ENCODE data around the gene TSLP. TPM values are rescaled to one million over a fixed set of nuclear protein-coding genes. Genes with fewer than 3 reads are reported as not detected.

TSLP gene
- polyA plus RNA-seq, 2 donors, result 3.0 to 5.2 TPM

- no peaks in the 10 kb centered on the region for H3K4me1 ChIP-seq (ENCODE audit: control insufficient read depth in 2 of 2, insufficient read depth in 2 of 2, low read length in 1 of 2)
- H3K4me3 ChIP-seq (ENCODE audit: low read depth in 1 of 2, low read length in 2 of 2), result no peak overlapping the region
- H3K27me3 ChIP-seq (ENCODE audit: control insufficient read depth in 1 of 2, insufficient read depth in 2 of 2, low read length in 2 of 2), result no peaks in the 10 kb centered on the region
- no peaks in the 10 kb centered on the region for H3K36me3 ChIP-seq (ENCODE audit: control insufficient read depth in 2 of 2, insufficient read depth in 2 of 2, low read length in 1 of 2)
- H3K27ac ChIP-seq (ENCODE audit: low read depth in 2 of 2, low read length in 1 of 2), result no peak overlapping the region
- 37 to 47% methylated on average over 7 of the region's 7 CpGs for WGBS, 2 donors
- no peaks in the 10 kb centered on the region for H3K9me3 ChIP-seq (ENCODE audit: control insufficient read depth in 2 of 2, insufficient read depth in 1 of 2, low read depth in 1 of 2, low read length in 1 of 2)
Measured at GRCh38 chr5:111083323-111083722, 11.8 kb downstream of the TSLP start.

DNA sequence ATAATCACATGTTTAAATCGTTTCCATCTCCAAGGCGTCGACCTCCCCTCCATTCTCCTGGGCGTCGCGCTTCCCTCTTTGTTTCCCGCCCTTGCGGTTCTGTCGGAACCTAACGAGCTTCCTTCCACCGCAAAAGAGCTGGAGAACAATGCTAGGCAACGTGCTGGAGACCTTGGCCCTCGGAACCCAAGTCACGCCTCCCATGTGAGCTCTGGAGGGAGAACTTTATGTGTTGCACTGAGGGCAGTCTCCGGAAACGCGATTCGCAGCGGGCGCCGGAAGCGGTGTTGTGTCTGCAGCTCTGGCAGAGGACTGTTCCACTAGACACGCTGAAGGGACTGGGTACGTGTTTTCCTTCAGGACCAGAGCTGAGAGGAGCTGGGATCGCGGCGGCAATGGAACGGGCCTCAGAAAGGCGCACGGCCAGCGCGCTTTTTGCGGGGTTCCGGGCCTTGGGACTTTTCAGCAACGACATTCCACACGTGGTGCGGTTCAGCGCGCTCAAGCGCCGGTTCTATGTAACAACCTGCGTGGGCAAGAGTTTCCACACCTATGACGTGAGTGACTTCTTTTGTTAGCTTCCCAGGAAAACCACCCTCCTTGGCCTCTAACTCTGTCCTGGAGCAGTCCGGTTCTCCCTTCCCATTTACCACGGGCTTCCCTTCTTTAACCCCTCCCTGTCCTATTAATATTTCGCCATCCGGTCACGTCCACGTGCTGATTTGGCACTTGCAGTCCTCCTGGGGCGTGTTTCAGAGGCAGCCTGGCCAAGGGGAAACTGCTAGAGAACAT is 20.7 kb downstream of the TSLP start, which contains the start of gene WDR36:
WDR36 (plus strand) TSS at position 287 of the 792 bp plus-strand sequence; CDS start at position 396, 109 bp downstream.
- H3K27ac ChIP-seq (ENCODE audit: low read depth in 2 of 2, low read length in 1 of 2), result peak within 1 kb of the TSS; percentile 62 to 80
- WGBS, 2 donors, result 1% methylated on average over 50 of the region's 50 CpGs
- no peaks in the 10 kb centered on the region for H3K9me3 ChIP-seq (ENCODE audit: control insufficient read depth in 2 of 2, insufficient read depth in 1 of 2, low read depth in 1 of 2, low read length in 1 of 2)
- H3K36me3 ChIP-seq (ENCODE audit: control insufficient read depth in 2 of 2, insufficient read depth in 2 of 2, low read length in 1 of 2), result no peaks in the 10 kb centered on the region
- no peaks in the 10 kb centered on the region for H3K27me3 ChIP-seq (ENCODE audit: control insufficient read depth in 1 of 2, insufficient read depth in 2 of 2, low read length in 2 of 2)
- H3K4me1 ChIP-seq (ENCODE audit: control insufficient read depth in 2 of 2, insufficient read depth in 2 of 2, low read length in 1 of 2), result no peaks in the 10 kb centered on the region
- peak within 1 kb of the TSS; percentile 82 to 100 for H3K4me3 ChIP-seq (ENCODE audit: low read depth in 1 of 2, low read length in 2 of 2)

- Histone ChIP-seq H3K4me3 (ENCODE audit: low read depth in 1 of 2, low read length in 2 of 2) (no peak overlapping the region), H3K36me3 (ENCODE audit: control insufficient read depth in 2 of 2, insufficient read depth in 2 of 2, low read length in 1 of 2) (peaks cover 0 to 4% of the 10 kb centered on the region in 2 donors), H3K27me3 (ENCODE audit: control insufficient read depth in 1 of 2, insufficient read depth in 2 of 2, low read length in 2 of 2) (no peaks in the 10 kb centered on the region), H3K9me3 (ENCODE audit: control insufficient read depth in 2 of 2, insufficient read depth in 1 of 2, low read depth in 1 of 2, low read length in 1 of 2) (no peaks in the 10 kb centered on the region), H3K27ac (ENCODE audit: low read depth in 2 of 2, low read length in 1 of 2) (no peak overlapping the region), H3K4me1 (ENCODE audit: control insufficient read depth in 2 of 2, insufficient read depth in 2 of 2, low read length in 1 of 2) (no peaks in the 10 kb centered on the region)
- 79 to 88% methylated on average over 1 of the region's 1 CpG for WGBS, 2 donors
Measured at GRCh38 chr5:111095982-111096381, 24.5 kb downstream of the TSLP start.

- Histone ChIP-seq H3K4me3 (ENCODE audit: low read depth in 1 of 2, low read length in 2 of 2) (no peak overlapping the region), H3K36me3 (ENCODE audit: control insufficient read depth in 2 of 2, insufficient read depth in 2 of 2, low read length in 1 of 2) (peaks cover 0 to 4% of the 10 kb centered on the region in 2 donors), H3K4me1 (ENCODE audit: control insufficient read depth in 2 of 2, insufficient read depth in 2 of 2, low read length in 1 of 2) (no peaks in the 10 kb centered on the region), H3K27me3 (ENCODE audit: control insufficient read depth in 1 of 2, insufficient read depth in 2 of 2, low read length in 2 of 2) (no peaks in the 10 kb centered on the region), H3K9me3 (ENCODE audit: control insufficient read depth in 2 of 2, insufficient read depth in 1 of 2, low read depth in 1 of 2, low read length in 1 of 2) (no peaks in the 10 kb centered on the region), H3K27ac (ENCODE audit: low read depth in 2 of 2, low read length in 1 of 2) (no peak overlapping the region)
- 53 to 78% methylated on average over 1 of the region's 1 CpG for WGBS, 2 donors
Measured at GRCh38 chr5:111099058-111099778, 27.7 kb downstream of the TSLP start.

DNA sequence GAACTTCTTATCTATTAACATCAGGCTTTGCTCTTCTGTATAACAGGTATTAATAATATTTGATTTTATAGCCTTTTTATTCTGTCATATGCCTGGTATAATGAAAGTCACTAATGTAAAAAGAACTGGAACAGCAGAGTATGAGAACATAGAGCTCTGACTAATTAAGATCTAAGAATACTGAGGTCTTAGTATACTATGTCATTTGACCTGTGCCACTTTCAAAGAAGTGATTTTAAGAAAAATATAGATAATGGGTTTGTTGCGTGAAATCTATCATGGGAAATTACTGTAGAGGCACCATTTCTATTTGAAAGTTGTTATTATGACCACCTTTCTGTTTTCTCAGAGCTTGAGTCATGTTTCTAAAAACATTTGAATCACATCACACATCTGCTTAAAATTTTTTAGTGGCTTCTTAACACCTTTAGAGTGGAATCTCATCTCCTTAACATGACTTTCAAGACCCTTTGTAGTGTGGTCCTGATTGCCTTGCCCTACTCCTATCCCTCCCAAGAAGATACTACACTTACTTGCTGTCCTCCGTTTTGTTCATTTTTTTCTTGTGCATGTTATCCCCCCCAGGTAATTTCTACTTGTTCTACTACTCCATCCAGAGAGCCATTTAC is 34.9 kb downstream of the TSLP start:
- H3K4me3 ChIP-seq (ENCODE audit: low read depth in 1 of 2, low read length in 2 of 2), result no peak overlapping the region
- H3K9me3 ChIP-seq (ENCODE audit: control insufficient read depth in 2 of 2, insufficient read depth in 1 of 2, low read depth in 1 of 2, low read length in 1 of 2), result no peaks in the 10 kb centered on the region
- H3K27ac ChIP-seq (ENCODE audit: low read depth in 2 of 2, low read length in 1 of 2), result no peak overlapping the region
- H3K36me3 ChIP-seq (ENCODE audit: control insufficient read depth in 2 of 2, insufficient read depth in 2 of 2, low read length in 1 of 2), result peaks cover 2 to 3% of the 10 kb centered on the region in 2 donors
- no peaks in the 10 kb centered on the region for H3K4me1 ChIP-seq (ENCODE audit: control insufficient read depth in 2 of 2, insufficient read depth in 2 of 2, low read length in 1 of 2)
- H3K27me3 ChIP-seq (ENCODE audit: control insufficient read depth in 1 of 2, insufficient read depth in 2 of 2, low read length in 2 of 2), result no peaks in the 10 kb centered on the region
- 95 to 97% methylated on average over 2 of the region's 2 CpGs for WGBS, 2 donors

GRCh38 chr5:111107371-111107770 is 35.9 kb downstream of the TSLP start:
- H3K27ac ChIP-seq (ENCODE audit: low read depth in 2 of 2, low read length in 1 of 2), result no peak overlapping the region
- H3K9me3 ChIP-seq (ENCODE audit: control insufficient read depth in 2 of 2, insufficient read depth in 1 of 2, low read depth in 1 of 2, low read length in 1 of 2), result no peaks in the 10 kb centered on the region
- H3K4me1 ChIP-seq (ENCODE audit: control insufficient read depth in 2 of 2, insufficient read depth in 2 of 2, low read length in 1 of 2), result no peaks in the 10 kb centered on the region
- H3K36me3 ChIP-seq (ENCODE audit: control insufficient read depth in 2 of 2, insufficient read depth in 2 of 2, low read length in 1 of 2), result peaks cover 2 to 3% of the 10 kb centered on the region in 2 donors
- H3K4me3 ChIP-seq (ENCODE audit: low read depth in 1 of 2, low read length in 2 of 2), result no peak overlapping the region
- no peaks in the 10 kb centered on the region for H3K27me3 ChIP-seq (ENCODE audit: control insufficient read depth in 1 of 2, insufficient read depth in 2 of 2, low read length in 2 of 2)
- 79 to 87% methylated on average over 2 of the region's 2 CpGs for WGBS, 2 donors

DNA sequence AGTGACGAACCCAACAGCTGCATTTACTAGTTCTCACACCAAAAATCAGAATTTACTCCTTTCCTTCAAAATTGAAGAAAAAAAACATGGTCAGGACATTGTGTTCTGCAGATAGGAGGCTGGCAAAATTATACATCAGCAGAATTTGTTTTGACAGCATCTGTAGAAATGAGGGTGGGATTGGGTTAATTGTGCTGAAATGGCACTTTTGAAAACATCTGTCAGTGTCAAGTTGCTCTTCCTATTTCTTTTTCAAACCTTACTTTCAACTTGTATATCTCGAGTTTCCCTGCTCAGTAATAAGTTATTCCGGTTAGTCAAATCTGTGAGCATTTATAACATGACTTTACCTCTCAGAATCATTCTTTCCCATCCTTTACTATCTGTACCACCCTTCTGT is 40.4 kb downstream of the TSLP start:
- Histone ChIP-seq H3K27ac (ENCODE audit: low read depth in 2 of 2, low read length in 1 of 2) (no peak overlapping the region), H3K27me3 (ENCODE audit: control insufficient read depth in 1 of 2, insufficient read depth in 2 of 2, low read length in 2 of 2) (no peaks in the 10 kb centered on the region), H3K4me3 (ENCODE audit: low read depth in 1 of 2, low read length in 2 of 2) (no peak overlapping the region), H3K9me3 (ENCODE audit: control insufficient read depth in 2 of 2, insufficient read depth in 1 of 2, low read depth in 1 of 2, low read length in 1 of 2) (no peaks in the 10 kb centered on the region), H3K36me3 (ENCODE audit: control insufficient read depth in 2 of 2, insufficient read depth in 2 of 2, low read length in 1 of 2) (peaks cover 0 to 2% of the 10 kb centered on the region in 2 donors), H3K4me1 (ENCODE audit: control insufficient read depth in 2 of 2, insufficient read depth in 2 of 2, low read length in 1 of 2) (no peaks in the 10 kb centered on the region)
- 89 to 91% methylated on average over 3 of the region's 3 CpGs for WGBS, 2 donors

DNA sequence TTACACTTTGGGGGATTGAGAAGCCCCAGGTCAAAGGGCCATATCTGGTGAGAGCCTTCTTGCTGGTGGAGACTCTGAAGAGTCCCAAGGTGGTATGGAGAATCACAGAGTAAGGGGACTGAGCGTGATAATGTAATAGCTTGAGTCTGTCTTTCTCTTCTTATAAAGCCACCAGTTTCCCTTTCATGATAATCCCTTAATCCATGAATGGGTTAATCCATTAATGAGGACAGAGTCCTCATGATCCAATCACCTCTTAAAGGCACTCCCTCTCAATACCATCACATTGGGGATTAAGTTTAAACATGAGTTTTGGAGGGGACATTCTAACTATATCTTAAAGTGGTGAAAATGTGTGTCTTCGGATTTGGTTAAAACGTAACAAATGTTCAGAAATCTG is 42.2 kb downstream of the TSLP start:
- Histone ChIP-seq H3K4me1 (ENCODE audit: control insufficient read depth in 2 of 2, insufficient read depth in 2 of 2, low read length in 1 of 2) (no peaks in the 10 kb centered on the region), H3K27ac (ENCODE audit: low read depth in 2 of 2, low read length in 1 of 2) (no peak overlapping the region), H3K9me3 (ENCODE audit: control insufficient read depth in 2 of 2, insufficient read depth in 1 of 2, low read depth in 1 of 2, low read length in 1 of 2) (no peaks in the 10 kb centered on the region), H3K27me3 (ENCODE audit: control insufficient read depth in 1 of 2, insufficient read depth in 2 of 2, low read length in 2 of 2) (no peaks in the 10 kb centered on the region), H3K36me3 (ENCODE audit: control insufficient read depth in 2 of 2, insufficient read depth in 2 of 2, low read length in 1 of 2) (peaks cover 0 to 5% of the 10 kb centered on the region in 2 donors), H3K4me3 (ENCODE audit: low read depth in 1 of 2, low read length in 2 of 2) (no peak overlapping the region)
- WGBS, 2 donors, result 96% methylated on average over 3 of the region's 3 CpGs

DNA sequence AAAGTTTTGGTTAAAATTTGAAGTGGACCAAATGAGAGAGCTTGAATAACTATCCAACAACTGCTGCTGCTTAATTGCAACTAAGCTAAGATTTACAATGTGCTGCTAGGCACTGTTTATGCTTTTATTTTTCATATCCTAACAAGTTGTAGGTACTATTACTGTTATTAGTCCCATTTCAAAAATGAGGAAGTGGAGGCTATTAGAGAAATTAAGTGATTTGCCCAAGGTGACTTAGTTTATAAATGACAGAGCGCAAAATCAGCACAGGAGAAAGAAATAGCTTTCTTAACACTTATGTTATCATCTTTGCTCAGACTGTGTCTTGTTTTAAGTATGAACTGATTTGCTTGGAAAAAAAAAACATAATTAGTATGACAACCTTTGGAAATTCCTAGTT is 43.7 kb downstream of the TSLP start:
- Histone ChIP-seq H3K4me3 (ENCODE audit: low read depth in 1 of 2, low read length in 2 of 2) (no peak overlapping the region), H3K27me3 (ENCODE audit: control insufficient read depth in 1 of 2, insufficient read depth in 2 of 2, low read length in 2 of 2) (no peaks in the 10 kb centered on the region), H3K4me1 (ENCODE audit: control insufficient read depth in 2 of 2, insufficient read depth in 2 of 2, low read length in 1 of 2) (no peaks in the 10 kb centered on the region), H3K36me3 (ENCODE audit: control insufficient read depth in 2 of 2, insufficient read depth in 2 of 2, low read length in 1 of 2) (peaks cover 0 to 5% of the 10 kb centered on the region in 2 donors), H3K9me3 (ENCODE audit: control insufficient read depth in 2 of 2, insufficient read depth in 1 of 2, low read depth in 1 of 2, low read length in 1 of 2) (no peaks in the 10 kb centered on the region), H3K27ac (ENCODE audit: low read depth in 2 of 2, low read length in 1 of 2) (no peak overlapping the region)
- WGBS, 2 donors, result 96 to 99% methylated on average over 1 of the region's 1 CpG
